Activated effector memory CD4-positive, alpha-beta T cell treated with anti-CD3 and anti-CD28 coated beads, Interleukin-2, amount 50 U/mL, for 16 hours (primary cell): Measurements from ENCODE around the gene ZC3H18.
"Not testable (repeated sequence)": the region's sequence is repeated elsewhere in the genome, so short reads cannot be mapped to it uniquely, and the experiment has no call there.

ENCODE experiments used
- DNase-seq: peaks from one replicate; pipeline ENCODE4 v3.0.0-alpha.2; 2020

Gene ZC3H18

GRCh38 chr16:88658714-88659113, 88.5 kb downstream of the ZC3H18 start:
- no peak for DNase-seq

GRCh38 chr16:88659160-88659559, 89.0 kb downstream of the ZC3H18 start:
- no peak for DNase-seq

- no peak for DNase-seq
Observed at GRCh38 chr16:88661468-88661867, 91.3 kb downstream of the ZC3H18 start.

GRCh38 chr16:88662222-88662842, 92.1 kb downstream of the ZC3H18 start:
- DNase-seq, result no peak

GRCh38 chr16:88662843-88663606, 92.8 kb downstream of the ZC3H18 start, which contains the start of gene MVD:
Gene MVD (minus strand): TSS chr16:88663091. CDS start chr16:88663080, 11 bp downstream.
- DNase-seq, result peak; percentile 98

- no peak for DNase-seq
Observed at GRCh38 chr16:88665148-88665547, 94.9 kb downstream of the ZC3H18 start.

- no peak for DNase-seq
Observed at GRCh38 chr16:88665570-88665969, 95.4 kb downstream of the ZC3H18 start.

GRCh38 chr16:88667461-88667860, 97.3 kb downstream of the ZC3H18 start:
- DNase-seq, result no peak

- DNase-seq, result not testable (repeated sequence)
Observed at GRCh38 chr16:88669493-88669892, 99.3 kb downstream of the ZC3H18 start.

GRCh38 chr16:88669980-88670379, 99.8 kb downstream of the ZC3H18 start:
- no peak for DNase-seq

- DNase-seq, result no peak
Observed at GRCh38 chr16:88671806-88672205, 101.6 kb downstream of the ZC3H18 start.

- DNase-seq, result no peak
Observed at GRCh38 chr16:88672776-88673175, 102.6 kb downstream of the ZC3H18 start.

GRCh38 chr16:88673716-88674379, 103.6 kb downstream of the ZC3H18 start:
- no peak for DNase-seq

GRCh38 chr16:88676502-88677242, 106.5 kb downstream of the ZC3H18 start:
- DNase-seq, result no peak

GRCh38 chr16:88677721-88678120, 107.5 kb downstream of the ZC3H18 start:
- DNase-seq, result no peak

GRCh38 chr16:88678224-88678979, 108.2 kb downstream of the ZC3H18 start:
- no peak for DNase-seq

- DNase-seq, result no peak
Observed at GRCh38 chr16:88680554-88681083, 110.4 kb downstream of the ZC3H18 start.

GRCh38 chr16:88681084-88681680, 111.0 kb downstream of the ZC3H18 start:
- DNase-seq, result peak; percentile 81
